Hypothalamus (tissue), 51 donors: ENCODE results near the gene ZBTB16.
"Not testable (repeated sequence)": the region's sequence is repeated elsewhere in the genome, so short reads cannot be mapped to it uniquely, and the experiment has no call there.

Experiments
- DNase-seq, 51 donors: peaks; one replicate each; lab custom pipeline; 2025; lab: John Stamatoyannopoulos, UW

Gene ZBTB16

DNA sequence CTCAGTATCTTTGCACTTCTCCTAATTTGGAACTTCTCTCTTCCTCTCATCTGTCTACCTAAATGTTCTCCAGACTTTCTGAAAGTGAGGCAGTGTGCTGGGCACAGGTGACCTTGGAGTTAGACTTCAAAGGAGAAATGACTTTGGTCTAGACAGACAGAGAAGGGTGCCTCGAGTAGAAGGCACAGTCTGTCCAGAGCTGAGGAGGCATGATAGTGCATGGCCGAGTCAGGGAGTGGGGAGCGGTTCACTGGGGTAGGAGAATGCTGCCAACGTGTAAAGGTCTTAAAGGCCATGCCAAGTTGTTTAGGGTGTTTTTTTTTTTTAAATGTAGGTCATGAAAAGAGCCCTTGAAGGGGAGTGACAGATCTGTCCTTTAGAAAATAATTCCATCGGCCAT is 17.3 kb upstream of the ZBTB16 start:
- no peak for DNase-seq

DNA sequence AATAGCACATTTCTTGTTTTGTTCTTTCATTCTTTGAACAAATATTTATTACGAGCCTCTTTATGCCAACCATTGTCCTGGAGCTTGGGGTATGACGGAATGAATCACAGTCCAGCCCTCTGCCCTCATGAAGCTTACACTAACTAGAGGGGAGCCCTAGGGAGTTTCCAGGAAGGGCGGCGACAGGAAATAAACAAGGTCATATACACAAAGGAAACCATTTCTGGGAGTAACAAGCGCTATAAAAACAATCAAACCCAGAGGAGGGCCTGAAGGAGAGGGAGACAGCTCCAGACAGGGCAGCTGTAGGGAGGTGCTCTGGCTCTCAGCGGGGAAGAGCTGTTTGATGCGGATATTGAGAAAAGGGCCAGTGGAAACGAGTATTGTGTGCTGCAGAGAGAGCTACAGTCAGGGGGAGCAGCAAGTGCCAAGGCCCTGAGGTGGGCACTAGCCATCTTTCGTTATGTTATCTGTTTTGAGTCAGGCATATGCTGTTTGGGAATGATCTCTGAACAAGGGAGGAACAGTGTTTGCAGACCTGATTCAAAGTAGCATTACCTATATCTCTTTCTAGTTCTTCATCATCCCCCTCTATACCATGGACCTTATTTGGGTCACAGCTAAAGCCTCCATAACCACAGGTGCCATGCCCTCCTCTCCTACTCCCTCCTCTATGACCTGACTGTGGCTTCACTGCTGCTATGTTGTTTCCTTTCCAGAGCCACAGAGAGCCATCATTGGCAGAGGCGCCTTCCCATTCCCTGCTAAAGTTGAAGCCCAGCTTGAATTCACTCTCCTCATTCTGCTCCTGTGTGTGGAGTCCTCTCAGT is 15.3 kb upstream of the ZBTB16 start:
- DNase-seq: no peak

DNA sequence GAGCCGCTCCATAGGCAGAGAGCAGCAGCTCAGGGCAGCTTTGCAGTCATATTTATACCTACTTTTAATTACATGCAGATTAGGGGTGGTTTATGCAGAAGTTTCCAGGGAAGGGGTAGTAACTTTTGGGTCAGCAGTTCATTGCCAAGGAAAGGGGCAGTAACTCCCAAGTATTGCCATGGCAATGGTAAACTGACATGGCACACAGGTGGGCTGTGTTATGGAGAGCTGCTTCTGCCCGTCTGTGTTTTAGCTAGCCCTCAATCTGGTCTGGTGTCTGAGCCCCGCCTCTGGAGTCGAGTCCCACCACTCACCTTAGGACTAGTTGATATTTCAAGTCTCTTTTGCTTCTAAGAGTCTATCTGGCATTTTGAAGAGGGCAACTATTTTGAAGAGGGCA is 12.2 kb upstream of the ZBTB16 start:
- DNase-seq: no peak

DNA sequence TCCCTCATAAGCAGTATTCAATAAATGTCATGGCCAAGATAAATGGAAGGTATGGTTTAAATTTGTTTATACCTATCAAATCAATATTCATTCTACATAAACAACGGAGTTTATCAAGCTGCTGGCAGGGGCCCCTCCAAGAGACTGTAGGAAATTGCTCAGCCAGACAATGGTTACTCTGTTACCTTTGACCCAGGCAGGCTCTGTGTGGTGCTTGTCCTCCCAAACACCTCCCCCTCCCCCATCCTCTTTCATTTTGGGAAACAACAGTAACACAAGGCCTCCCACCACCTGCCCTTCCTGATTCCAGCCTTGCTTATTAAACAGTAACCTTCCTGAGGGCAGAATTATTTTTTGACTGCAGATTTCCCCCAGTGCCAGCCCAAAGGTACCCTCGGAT is 10.5 kb upstream of the ZBTB16 start:
- DNase-seq: no peak

DNA sequence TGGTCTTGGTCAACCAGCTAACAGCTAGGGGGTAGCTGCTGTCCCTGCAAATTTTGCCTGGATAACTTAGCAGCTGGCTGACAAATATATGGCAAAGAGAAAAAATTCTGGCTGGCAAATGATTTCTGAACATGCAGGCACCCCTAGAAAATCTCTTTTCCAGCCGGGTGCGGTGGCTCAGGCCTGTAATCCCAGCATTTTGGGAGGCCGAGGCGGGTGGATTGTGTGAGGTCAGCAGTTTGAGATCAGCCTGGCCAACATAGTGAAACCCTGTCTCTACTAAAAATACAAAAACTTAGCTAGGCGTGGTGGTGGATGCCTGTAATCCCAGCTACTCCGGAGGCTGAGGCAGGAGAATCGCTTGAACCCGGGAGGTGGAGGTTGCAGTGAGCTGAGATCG is 9.7 kb upstream of the ZBTB16 start:
- DNase-seq: not testable (repeated sequence)

DNA sequence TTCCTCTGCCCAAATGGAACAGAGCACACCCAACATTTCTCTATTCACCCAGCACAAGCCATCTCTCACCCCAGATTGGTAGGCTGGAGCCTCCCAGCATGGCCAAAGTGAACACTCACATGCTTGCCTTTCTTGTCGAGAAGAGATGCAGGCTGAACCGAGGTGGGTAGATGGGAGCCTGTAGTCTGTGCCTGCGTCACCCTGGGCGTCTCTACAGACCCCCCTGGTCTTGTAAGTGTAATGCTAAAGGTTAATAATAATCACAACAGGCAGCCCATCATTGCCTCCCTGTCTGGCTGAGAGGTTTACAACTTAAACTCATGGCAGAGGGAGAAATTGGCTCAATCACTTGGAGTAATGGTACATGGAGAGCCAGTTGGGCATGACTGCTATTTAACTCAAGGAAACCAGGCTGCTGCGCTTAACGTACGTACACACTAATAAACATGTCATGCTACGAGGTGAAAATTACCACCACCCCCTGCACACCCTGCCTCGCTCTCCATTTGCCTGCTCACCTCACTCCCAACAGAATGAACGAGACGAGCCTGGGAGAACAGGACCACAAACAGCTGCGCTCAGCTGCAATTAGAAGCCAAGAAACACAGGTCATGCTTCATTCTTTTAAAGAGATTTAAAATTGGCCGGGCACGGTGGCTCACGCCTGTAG is 9.1 kb upstream of the ZBTB16 start:
- DNase-seq: no peak

DNA sequence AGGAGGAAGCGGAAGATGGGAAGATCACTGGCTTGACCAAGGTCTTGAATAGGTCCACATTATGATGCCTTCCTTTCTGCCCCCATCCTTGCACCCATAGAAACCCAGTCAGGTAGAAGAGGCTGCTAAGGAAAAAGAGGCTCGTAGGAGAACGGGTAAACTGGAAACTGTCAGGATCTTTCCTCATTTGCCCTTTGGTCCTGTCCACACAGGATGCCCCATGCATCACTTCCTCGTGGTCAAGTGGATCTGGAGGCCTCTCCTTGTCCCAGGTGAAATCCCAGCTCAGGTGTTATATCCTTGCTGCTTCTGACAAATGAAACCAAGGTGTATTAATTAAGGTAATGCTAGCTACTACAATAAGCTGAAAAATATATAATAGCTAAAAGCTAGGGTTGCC is 8.0 kb upstream of the ZBTB16 start:
- no peak for DNase-seq

DNA sequence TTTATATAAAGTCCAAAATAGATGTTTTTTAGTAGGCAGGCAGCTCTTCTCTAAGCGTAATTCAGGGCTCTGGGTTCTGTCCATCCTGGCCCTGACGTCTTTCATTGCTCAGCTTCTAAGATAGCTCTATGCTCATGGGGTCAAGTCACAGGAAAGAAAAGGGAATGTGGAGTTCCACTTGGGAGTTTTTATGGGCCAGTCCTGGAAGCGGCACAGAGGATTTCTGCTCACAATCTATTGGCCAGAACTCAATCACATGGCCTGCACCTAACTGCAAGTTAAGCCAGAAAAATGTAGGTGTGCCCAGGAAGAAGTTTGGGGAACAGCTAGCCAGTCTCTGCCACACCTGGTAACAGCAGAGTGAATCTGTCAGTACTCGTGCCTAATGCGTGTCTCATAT is 7.4 kb upstream of the ZBTB16 start:
- no peak for DNase-seq

DNA sequence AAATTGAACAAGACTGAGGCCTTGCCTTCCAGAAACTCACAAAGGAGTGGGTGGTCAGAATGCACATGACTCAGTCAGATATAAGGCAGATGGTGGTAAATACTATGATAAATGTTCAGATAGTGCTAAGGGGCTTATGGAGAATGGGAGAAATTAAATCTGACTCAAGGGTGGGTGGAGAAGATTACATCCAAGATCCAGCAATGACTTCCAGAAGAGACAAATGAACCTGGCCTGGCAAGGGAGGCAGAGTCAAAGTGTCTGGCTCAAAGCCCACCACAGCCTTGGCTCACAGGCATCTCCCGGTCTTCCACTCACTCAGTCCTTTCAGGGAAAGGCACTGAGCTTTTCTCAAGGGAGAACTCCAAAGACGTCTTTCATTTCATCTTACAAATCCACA is 6.1 kb upstream of the ZBTB16 start:
- DNase-seq: no peak

DNA sequence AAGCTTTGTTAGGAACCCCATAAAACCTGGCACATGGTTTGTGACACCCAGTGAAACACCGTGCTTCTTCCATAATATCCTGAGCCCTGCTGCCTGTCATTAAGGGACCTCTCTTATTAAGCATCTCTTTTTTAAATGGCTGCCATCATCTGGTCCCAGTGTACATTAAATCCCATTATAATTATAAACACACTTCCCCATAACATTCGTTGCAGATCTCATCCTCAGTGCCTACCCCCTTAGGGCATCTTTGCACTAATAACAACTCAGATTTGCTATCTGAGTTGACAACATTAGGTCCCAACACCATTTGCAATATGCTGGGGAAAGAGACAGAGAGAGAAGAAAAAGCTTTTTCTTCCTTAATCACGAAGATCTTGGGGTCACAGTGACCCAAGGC is 4.7 kb upstream of the ZBTB16 start:
- DNase-seq: no peak

DNA sequence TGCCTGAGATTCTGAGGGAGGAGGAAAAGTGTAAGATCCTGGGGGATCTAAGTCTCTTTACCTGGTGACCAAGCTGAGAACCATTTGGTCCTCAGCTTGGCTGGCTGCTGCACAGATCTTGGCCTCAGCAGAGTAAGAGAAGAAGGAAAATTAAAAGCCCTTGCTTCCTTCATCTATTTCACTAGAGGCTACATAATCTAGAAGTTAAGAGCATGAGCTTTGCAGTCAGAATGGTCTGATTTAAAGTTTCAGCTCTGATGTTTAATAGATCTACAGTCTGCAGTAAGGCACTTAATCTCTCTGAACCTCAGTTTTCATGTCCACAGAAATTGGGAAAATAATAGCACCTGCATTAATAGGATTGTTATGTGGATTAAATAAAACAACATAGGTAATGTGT is 3.1 kb upstream of the ZBTB16 start:
- DNase-seq: no peak

DNA sequence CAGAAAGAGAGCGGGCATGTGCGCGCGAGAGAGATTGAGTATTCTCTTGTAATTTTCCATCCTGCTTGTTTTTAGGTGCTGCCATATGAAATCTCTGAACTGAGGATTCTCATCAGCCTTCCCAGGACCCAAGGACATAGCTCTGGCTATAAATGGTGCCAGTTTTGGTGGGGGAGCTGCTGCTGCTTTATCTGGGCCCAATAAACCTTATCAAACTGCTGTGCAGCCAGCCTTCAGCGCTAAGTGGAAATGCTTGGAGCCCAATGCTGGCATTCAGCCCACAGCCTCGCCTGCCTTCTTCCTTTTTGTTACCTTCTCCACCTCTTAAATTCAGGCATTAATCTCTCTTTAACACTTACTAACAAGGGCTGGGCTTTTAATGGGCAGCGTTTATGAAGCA is 2.4 kb upstream of the ZBTB16 start:
- DNase-seq: no peak

DNA sequence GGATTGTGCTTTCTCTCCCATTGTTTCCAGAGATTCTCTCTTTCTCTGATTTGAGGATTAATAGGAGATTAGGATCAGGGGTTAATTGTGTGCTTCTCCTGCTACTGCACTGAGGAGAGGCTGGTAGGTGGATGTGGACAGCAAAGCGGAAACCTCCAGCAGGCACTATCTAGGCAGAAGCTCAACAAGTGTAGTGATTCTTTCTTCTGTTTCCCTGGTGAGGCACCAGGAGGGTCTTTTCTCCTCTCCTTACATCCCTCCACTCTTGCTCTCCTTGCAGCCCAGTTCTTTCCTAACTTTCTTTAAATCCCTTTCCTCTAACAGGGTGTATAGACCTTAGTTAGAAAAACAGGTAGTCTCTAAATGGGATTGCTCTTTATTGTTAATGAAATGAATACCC is 1.9 kb upstream of the ZBTB16 start:
- no peak for DNase-seq

DNA sequence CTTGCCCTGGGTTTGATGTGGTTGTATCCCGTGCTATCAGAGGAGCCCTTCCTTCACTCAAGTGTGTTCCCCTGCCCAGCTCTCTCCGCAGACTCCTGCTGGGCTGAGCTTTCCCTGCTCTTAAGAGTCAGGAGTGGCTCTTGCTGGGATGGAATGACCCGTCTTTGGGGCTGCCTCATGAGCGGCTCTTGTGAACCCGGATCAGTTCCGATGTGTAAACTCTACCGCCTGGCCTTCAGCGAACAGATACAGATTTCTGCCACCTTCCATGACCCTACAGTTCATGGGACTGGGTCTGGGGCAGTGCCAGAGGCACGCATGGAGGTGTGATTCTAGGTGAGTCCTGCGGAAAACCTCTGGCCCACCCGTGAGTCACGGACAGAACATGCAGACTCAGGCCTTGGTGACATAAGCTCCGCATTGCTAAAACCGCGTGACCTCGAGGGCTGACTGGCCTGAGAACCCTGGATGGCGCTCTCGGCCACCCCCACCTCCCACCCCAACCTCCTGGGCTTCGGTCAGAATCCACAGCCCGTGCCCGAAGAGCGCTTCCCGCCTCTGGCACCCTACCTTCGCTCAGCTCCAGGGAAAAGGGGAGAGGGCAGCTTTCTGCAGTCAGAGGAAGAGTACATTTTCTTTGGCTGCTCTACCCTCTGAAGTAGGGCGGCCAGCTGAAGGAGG is 1.3 kb upstream of the ZBTB16 start:
- no peak for DNase-seq

DNA sequence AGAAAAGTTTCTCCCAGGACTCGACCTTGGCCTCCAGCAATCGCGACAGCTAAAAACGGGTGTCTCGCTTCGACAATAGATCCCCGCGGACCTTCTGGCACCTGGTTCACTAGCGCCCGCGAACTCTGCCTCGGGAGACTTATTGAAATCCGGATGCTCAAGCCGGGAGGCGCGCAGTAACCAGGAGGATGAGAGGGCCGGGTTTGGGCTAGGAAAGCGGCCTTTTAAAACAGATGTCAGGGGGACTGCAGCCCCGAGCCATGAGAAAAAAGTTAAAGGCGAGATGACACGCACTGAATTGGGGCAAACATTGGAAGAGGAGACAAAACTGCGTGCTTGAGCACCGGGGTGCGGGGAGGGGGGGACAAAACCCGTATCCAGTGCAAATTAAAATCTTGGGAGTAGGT is 637 bp upstream of the ZBTB16 start:
- peak in 7 of 51 donors; percentile 31 to 67 (median 44) for DNase-seq

DNA sequence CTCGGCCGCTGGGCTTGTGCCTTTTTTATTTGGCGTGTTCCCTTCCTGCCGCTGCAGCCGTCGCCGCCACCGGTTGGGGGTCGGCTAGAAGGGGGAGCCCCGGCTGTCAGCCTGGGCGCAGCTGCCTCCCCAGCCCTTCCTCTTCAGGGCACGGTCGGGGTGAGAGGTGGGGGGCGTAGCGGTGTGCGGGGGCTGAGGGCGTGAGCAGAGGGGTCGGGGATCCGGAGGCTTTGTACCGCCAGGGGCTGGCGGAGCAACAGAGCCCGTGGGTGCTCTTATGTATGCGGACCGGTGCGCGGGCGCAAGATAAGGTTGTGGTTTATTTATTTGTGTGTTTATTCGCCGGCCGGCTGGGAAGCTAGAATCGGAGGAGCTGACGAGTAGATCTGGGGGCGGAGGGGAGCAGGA is 477 bp downstream of the ZBTB16 start:
- DNase-seq: peak in 12 of 51 donors; percentile 33 to 66 (median 48)

DNA sequence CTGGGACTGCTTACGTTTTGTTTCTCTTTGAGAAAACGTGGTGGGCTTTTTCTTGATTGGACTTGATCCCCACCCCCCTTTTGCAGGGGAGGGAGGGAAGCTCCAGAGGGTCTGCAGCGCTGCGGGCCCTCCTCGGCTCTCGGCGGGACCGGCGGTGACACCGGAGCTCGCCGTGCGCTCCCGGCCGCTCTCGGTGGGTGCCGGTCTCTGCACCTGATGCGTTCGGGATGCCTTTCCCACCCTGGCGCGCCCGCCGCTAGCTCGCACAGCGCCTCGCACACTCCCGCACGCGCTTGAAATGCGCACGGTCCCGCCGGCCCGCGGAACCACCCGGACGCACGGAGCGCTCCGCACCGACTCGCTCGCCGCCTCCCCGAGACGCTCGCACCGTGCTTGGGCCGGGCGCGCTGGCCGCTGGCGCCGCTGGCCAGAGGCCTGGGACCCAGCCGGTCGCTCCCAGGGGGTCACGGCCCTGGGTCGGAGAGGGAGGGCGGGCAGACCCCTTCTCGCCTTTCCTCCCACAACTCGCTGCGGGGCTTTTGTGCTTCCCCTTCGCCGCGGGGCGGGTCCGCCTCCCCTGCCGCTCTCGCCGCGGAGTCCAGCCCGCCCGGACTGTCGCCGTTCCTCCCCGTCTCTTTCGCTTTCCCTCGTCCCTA is 1.0 kb downstream of the ZBTB16 start:
- peak in 30 of 51 donors; percentile 18 to 73 (median 48) for DNase-seq

DNA sequence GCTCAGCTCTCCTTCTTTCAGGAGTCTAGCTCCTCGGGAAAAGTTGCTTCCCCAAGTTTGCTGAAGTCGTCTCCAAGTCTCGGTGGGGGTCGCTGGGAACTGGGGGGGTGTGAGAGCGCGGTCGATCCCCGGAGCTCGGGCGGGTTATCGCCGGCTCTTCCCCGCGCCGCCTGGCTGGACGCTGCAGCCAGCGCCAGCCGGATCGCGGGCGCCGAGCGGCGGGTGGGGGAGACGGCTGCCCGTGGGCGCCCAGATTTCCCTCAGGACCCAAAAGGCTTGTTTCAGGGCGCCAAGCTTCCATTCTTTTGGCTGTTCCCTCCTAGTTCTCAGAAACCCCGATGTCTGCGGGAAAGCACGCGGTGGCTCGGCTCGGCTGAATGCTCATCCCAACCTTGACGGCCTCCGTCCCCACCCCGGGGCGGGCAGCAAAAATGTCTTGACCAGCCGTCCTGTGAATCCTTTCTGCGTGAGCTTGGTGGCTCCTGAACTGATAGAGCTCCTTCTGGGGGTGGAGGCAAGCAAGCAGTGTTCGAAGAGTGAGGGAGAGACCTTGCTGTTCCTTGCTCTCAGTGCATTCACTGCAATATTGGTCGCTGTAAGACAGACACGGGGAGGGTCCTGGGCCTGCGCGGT is 1.7 kb downstream of the ZBTB16 start:
- peak in 23 of 51 donors; percentile 31 to 83 (median 52) for DNase-seq

DNA sequence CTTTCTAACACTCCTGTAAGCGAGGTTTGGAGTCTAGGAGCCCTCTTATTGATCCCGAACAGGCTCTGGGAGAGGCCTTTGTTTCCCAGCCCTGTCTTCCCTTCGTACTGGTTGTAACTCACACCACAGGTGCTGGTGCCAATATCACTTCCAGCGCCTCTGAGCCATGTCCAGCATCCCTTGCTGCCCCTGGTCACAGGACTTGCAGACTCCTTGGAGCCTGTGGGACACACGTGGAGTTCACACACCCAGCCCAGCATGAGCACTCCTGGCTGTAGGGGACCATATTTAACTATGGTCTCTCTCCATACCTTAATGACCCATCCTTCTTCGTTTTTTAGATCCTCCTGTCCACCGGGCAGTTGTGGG is 2.2 kb downstream of the ZBTB16 start:
- DNase-seq: peak in 8 of 51 donors; percentile 14 to 83 (median 56)

DNA sequence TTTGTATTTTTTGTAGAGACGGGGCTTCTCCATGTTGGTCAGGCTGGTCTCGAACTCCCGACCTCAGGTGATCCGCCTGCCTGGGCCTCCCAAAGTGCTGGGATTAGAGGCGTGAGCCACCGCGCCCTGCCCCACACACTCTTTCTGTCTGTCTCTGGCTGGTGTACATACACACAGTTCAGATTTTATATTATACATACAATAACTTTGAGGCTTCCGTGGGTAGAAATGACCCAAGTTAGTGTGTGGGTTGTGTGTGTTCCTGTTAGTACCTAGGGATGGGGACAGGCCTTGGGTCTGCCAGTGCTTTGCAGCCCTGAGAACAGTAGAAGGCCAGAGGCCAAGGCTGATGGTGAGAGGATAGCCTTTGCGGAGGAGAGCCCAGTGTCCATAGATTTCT is 2.8 kb downstream of the ZBTB16 start:
- no peak for DNase-seq
